Measurements from ENCODE around the gene GNAO1.

- TF ChIP-seq, protein P1, sequence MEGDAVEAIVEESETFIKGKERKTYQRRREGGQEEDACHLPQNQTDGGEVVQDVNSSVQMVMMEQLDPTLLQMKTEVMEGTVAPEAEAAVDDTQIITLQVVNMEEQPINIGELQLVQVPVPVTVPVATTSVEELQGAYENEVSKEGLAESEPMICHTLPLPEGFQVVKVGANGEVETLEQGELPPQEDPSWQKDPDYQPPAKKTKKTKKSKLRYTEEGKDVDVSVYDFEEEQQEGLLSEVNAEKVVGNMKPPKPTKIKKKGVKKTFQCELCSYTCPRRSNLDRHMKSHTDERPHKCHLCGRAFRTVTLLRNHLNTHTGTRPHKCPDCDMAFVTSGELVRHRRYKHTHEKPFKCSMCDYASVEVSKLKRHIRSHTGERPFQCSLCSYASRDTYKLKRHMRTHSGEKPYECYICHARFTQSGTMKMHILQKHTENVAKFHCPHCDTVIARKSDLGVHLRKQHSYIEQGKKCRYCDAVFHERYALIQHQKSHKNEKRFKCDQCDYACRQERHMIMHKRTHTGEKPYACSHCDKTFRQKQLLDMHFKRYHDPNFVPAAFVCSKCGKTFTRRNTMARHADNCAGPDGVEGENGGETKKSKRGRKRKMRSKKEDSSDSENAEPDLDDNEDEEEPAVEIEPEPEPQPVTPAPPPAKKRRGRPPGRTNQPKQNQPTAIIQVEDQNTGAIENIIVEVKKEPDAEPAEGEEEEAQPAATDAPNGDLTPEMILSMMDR (IDR thresholded peaks at IDR 0.05) = no peak
- TF ChIP-seq POLR2A (IDR thresholded peaks at IDR 0.05) = no peak
- TF ChIP-seq POLR2AphosphoS5 (IDR thresholded peaks at IDR 0.05) = no peak
These were observed 90.0 kb downstream of the GNAO1 start for GRCh38 chr16:56281249-56281805.
